PC-3 (cell line): Measurements from ENCODE around the gene AVPR1A. TPM values are rescaled to one million over a fixed set of nuclear protein-coding genes. Genes with fewer than 3 reads are reported as not detected.
"Not testable (repeated sequence)": the region's sequence is repeated elsewhere in the genome, so short reads cannot be mapped to it uniquely, and the experiment has no call there.

ENCODE experiments used
- ATAC-seq: fragments of 200-7000 bp; cut with Tn5 transposase; 2 replicates; pipeline ENCODE4 v1.9.1; 2020; ENCODE audit warnings: mild to moderate bottlenecking, moderate library complexity
- BruUV-seq: library from RNA; stranded (reverse); fragments of 400-500 nt; replicated peaks from 2 replicates; lab custom pipeline; 2021; lab: Mats Ljungman, UMichigan
- CTCF ChIA-PET: fragments of 300-600 bp; sonication (Branson Sonifier 250); formaldehyde crosslinking; loops from one replicate; lab custom pipeline; 2022; ENCODE audit warnings: antibody characterized with exemption; lab: Charles Lee
- POLR2A ChIA-PET: fragments of 300-600 bp; sonication (Branson Sonifier 250); formaldehyde crosslinking; loops from one replicate; lab custom pipeline; 2022; ENCODE audit warnings: antibody characterized with exemption; ENCODE audit not compliant: unreplicated experiment; lab: Charles Lee
- DNase-seq: peaks from one replicate; pipeline ENCODE4 v3.0.0-alpha.2; 2015
- H2AFZ ChIP-seq: fragments of 300-600 bp; sonication (generic); 2 replicates; pipeline ENCODE4 v1.6.0; 2016; ENCODE audit warnings: antibody characterized with exemption, low read length
- H3F3A ChIP-seq: fragments of 300-600 bp; sonication (generic); one replicate; pipeline ENCODE4 v1.6.0; 2017; ENCODE audit warnings: antibody characterized with exemption, low read length, control low read depth, mild to moderate bottlenecking; ENCODE audit not compliant: unreplicated experiment
- H3K27ac ChIP-seq: fragments of 300-600 bp; sonication (generic); 2 replicates; pipeline ENCODE4 v1.5.1; 2016; ENCODE audit warnings: mild to moderate bottlenecking, low read length
- H3K27me3 ChIP-seq: fragments of 300-600 bp; sonication (generic); 2 replicates; pipeline ENCODE4 v1.6.1; 2016; ENCODE audit warnings: low read length, mixed read lengths
- H3K36me3 ChIP-seq: fragments of 300-600 bp; sonication (generic); 2 replicates; pipeline ENCODE4 v1.6.1; 2016; ENCODE audit warnings: low read depth, mixed run types, low read length, mixed read lengths
- H3K4me1 ChIP-seq: fragments of 300-600 bp; sonication (generic); 2 replicates; pipeline ENCODE4 v1.5.1; 2016; ENCODE audit warnings: low read length; ENCODE audit not compliant: insufficient read depth
- H3K4me2 ChIP-seq: fragments of 300-600 bp; sonication (generic); 2 replicates; pipeline ENCODE4 v1.6.0; 2016; ENCODE audit warnings: low read length
- H3K4me3 ChIP-seq: fragments of 300-600 bp; sonication (generic); 2 replicates; pipeline ENCODE4 v1.5.1; 2016; ENCODE audit warnings: mild to moderate bottlenecking, low read length, mixed read lengths
- H3K79me2 ChIP-seq: fragments of 300-600 bp; sonication (generic); 2 replicates; pipeline ENCODE4 v1.6.1; 2017; ENCODE audit warnings: low read length, mixed read lengths
- H3K9ac ChIP-seq: fragments of 300-600 bp; sonication (generic); 2 replicates; pipeline ENCODE4 v1.6.0; 2016; ENCODE audit warnings: mild to moderate bottlenecking, low read length
- H3K9me2 ChIP-seq: fragments of 300-600 bp; sonication (generic); replicated peaks from 2 replicates; pipeline ENCODE4 v1.6.1; 2016; ENCODE audit warnings: mixed run types, low read length, mixed read lengths
- H3K9me3 ChIP-seq: fragments of 300-600 bp; sonication (generic); 2 replicates; pipeline ENCODE4 v1.6.1; 2016; ENCODE audit warnings: low read length, mixed read lengths
- H4K20me1 ChIP-seq: fragments of 300-600 bp; sonication (generic); 2 replicates; pipeline ENCODE4 v1.6.1; 2016; ENCODE audit warnings: low read length, mixed read lengths
- CTCF ChIP-seq: fragments of 300-600 bp; sonication (generic); conservative IDR thresholded peaks from 2 replicates; pipeline ENCODE4 v1.5.1; 2017; ENCODE audit warnings: antibody characterized with exemption, low read depth, mild to moderate bottlenecking, low read length
- EZH2 ChIP-seq: fragments of 300-600 bp; sonication (generic); IDR thresholded peaks from one replicate; pipeline ENCODE4 v1.6.1; 2017; ENCODE audit warnings: antibody characterized with exemption, mild to moderate bottlenecking, low read length; ENCODE audit not compliant: unreplicated experiment
- EZH2phosphoT487 ChIP-seq: fragments of 300-600 bp; sonication (generic); IDR thresholded peaks from 2 replicates; pipeline ENCODE4 v1.6.1; 2018; ENCODE audit warnings: mild to moderate bottlenecking, antibody characterized with exemption, low read length, borderline replicate concordance
- intact Hi-C: fragments of 100-400 bp; cut with micrococcal nuclease; formaldehyde crosslinking; loops from 2 replicates; pipeline ENCODE4 v1.9.0; 2023
- total RNA-seq: library from RNA; depleted of rRNA; stranded (reverse); fragments of >200 nt; gene quantifications from 2 replicates; pipeline ENCODE4 v1.2.3, GENCODE V29; 2014

Gene AVPR1A
- total RNA-seq, 1 experiment from 2014 or later: not detected

GRCh38 chr12:63179224-63179623, 28.2 kb upstream of the AVPR1A start:
- no peaks in the 10 kb centered on the region for H3K4me1 ChIP-seq
- H3K36me3 ChIP-seq: no peaks in the 10 kb centered on the region
- H3K9me3 ChIP-seq: no peaks in the 10 kb centered on the region
- H3K4me3 ChIP-seq: no peak overlapping the region
- no TSS peak for BruUV-seq
- no peaks in the 10 kb centered on the region for H3K9me2 ChIP-seq
- no peak for ATAC-seq
- TF ChIP-seq CTCF (no peak), EZH2 (no peak), EZH2phosphoT487 (no peak)
- ChIA-PET CTCF (no interaction called here), POLR2A (no interaction called here)
- H3F3A ChIP-seq: no peaks in the 10 kb centered on the region
- intact Hi-C loops: no loop called here
- no peak overlapping the region for H3K9ac ChIP-seq
- no peak overlapping the region for H2AFZ ChIP-seq
- no peaks in the 10 kb centered on the region for H3K79me2 ChIP-seq
- DNase-seq: no peak
- H3K27me3 ChIP-seq: 0 out of 2 replicates have a peak, but pooled peaks cover 5% of the 10 kb centered on the region
- no peak overlapping the region for H3K27ac ChIP-seq
- H4K20me1 ChIP-seq: no peaks in the 10 kb centered on the region
- H3K4me2 ChIP-seq: no peak overlapping the region

GRCh38 chr12:63170321-63170720, 19.3 kb upstream of the AVPR1A start:
- Histone ChIP-seq H3K79me2 (no peaks in the 10 kb centered on the region), H3K4me2 (no peak overlapping the region), H3F3A (no peaks in the 10 kb centered on the region), H3K9me2 (no peaks in the 10 kb centered on the region), H3K27me3 (peaks cover 21% of the 10 kb centered on the region), H3K9ac (no peak overlapping the region), H2AFZ (no peak overlapping the region), H3K27ac (no peak overlapping the region), H3K4me3 (no peak overlapping the region), H3K36me3 (no peaks in the 10 kb centered on the region), H3K4me1 (no peaks in the 10 kb centered on the region), H3K9me3 (no peaks in the 10 kb centered on the region), H4K20me1 (no peaks in the 10 kb centered on the region)
- TF ChIP-seq EZH2phosphoT487 (no peak), CTCF (no peak), EZH2 (no peak)
- ATAC-seq (no peak), DNase-seq (no peak)
- POLR2A ChIA-PET: no interaction called here
- intact Hi-C loops: no loop called here
- CTCF ChIA-PET: no interaction called here
- BruUV-seq: no TSS peak

- DNase-seq, H2AFZ ChIP-seq, intact Hi-C loops, POLR2A ChIA-PET, H3K9me2 ChIP-seq, H3K4me2 ChIP-seq, H3K4me3 ChIP-seq, H3K9ac ChIP-seq, H3F3A ChIP-seq, H3K4me1 ChIP-seq, ATAC-seq, H3K27ac ChIP-seq, H3K36me3 ChIP-seq, H3K79me2 ChIP-seq, CTCF ChIA-PET, BruUV-seq, H4K20me1 ChIP-seq, H3K9me3 ChIP-seq: not testable (repeated sequence)
- H3K27me3 ChIP-seq: peaks cover 43% of the 10 kb centered on the region
These were observed 16.7 kb upstream of the AVPR1A start for GRCh38 chr12:63167741-63168140.
